Smooth muscle cell (in vitro differentiated cells): ENCODE results near the gene PKNOX2. TPM values are rescaled to one million over a fixed set of nuclear protein-coding genes. Genes with fewer than 3 reads are reported as not detected.

Experiments used
- DNase-seq: peaks from one replicate; lab custom pipeline; 2025; ENCODE audit not compliant: unreplicated experiment; lab: John Stamatoyannopoulos, UW
- H2AFZ ChIP-seq: fragments of 200-600 bp; sonication (generic); 2 replicates; pipeline ENCODE4 v1.6.0; 2016; ENCODE audit warnings: antibody characterized with exemption, low read depth, mild to moderate bottlenecking
- H3F3A ChIP-seq: fragments of 200-600 bp; sonication (generic); 2 replicates; pipeline ENCODE4 v1.6.0; 2017; ENCODE audit warnings: antibody characterized with exemption, low read depth
- H3K27ac ChIP-seq: fragments of 200-600 bp; sonication (generic); 2 replicates; pipeline ENCODE4 v1.5.1; 2016; ENCODE audit warnings: low read depth, mild to moderate bottlenecking
- H3K27me3 ChIP-seq: fragments of 200-600 bp; sonication (generic); 2 replicates; pipeline ENCODE4 v1.6.1; 2016; ENCODE audit warnings: low read depth, mild to moderate bottlenecking
- H3K36me3 ChIP-seq: fragments of 200-600 bp; sonication (generic); 2 replicates; pipeline ENCODE4 v1.5.1; 2016; ENCODE audit warnings: low read depth
- H3K4me1 ChIP-seq: fragments of 200-600 bp; sonication (generic); 2 replicates; pipeline ENCODE4 v1.5.1; 2016; ENCODE audit warnings: low read depth
- H3K4me2 ChIP-seq: fragments of 200-600 bp; sonication (generic); 2 replicates; pipeline ENCODE4 v1.6.0; 2016; ENCODE audit warnings: mild to moderate bottlenecking
- H3K4me3 ChIP-seq: fragments of 200-600 bp; sonication (generic); 2 replicates; pipeline ENCODE4 v1.5.1; 2016; ENCODE audit warnings: mild to moderate bottlenecking
- H3K79me2 ChIP-seq: fragments of 200-600 bp; sonication (generic); 2 replicates; pipeline ENCODE4 v1.6.0; 2016; ENCODE audit warnings: low read depth, mild to moderate bottlenecking
- H3K9ac ChIP-seq: fragments of 200-600 bp; sonication (generic); 2 replicates; pipeline ENCODE4 v1.6.0; 2016; ENCODE audit warnings: low read depth
- H3K9me3 ChIP-seq: fragments of 200-600 bp; sonication (generic); replicated peaks from 2 replicates; pipeline ENCODE4 v1.5.1; 2016; ENCODE audit warnings: low read depth
- H4K20me1 ChIP-seq: fragments of 200-600 bp; sonication (generic); 2 replicates; pipeline ENCODE4 v1.6.0; 2016; ENCODE audit warnings: low read depth
- WGBS: methylation state at CpG from one replicate; pipeline ENCODE4 v1.1.7; 2016; ENCODE audit warnings: low lambda C conversion rate; 5-methylcytosine and 5-hydroxymethylcytosine counted together
- polyA plus RNA-seq: library from polyadenylated mRNA; unstranded; fragments of >200 nt; fragmentation: Nextera tagmentation; extraction: Ambion mirVana; gene quantifications from 2 replicates; pipeline ENCODE4 v1.2.1, GENCODE V29; 2016
- total RNA-seq: library from RNA; depleted of rRNA; stranded (reverse); fragments of >200 nt; gene quantifications from 2 replicates; pipeline ENCODE4 v1.2.3, GENCODE V29; 2014
- TF ChIP-seq, protein P1 (sequence below): fragments of 200-600 bp; sonication (generic); IDR thresholded peaks from 2 replicates; pipeline ENCODE4 v1.5.1; 2017; ENCODE audit warnings: borderline replicate concordance, mild to moderate bottlenecking, antibody characterized with exemption; ENCODE audit not compliant: insufficient read depth, poor library complexity, severe bottlenecking

Gene PKNOX2
- total and polyA plus RNA-seq, 2 experiments from 2014 or later: 7.2 to 7.9 TPM

DNA sequence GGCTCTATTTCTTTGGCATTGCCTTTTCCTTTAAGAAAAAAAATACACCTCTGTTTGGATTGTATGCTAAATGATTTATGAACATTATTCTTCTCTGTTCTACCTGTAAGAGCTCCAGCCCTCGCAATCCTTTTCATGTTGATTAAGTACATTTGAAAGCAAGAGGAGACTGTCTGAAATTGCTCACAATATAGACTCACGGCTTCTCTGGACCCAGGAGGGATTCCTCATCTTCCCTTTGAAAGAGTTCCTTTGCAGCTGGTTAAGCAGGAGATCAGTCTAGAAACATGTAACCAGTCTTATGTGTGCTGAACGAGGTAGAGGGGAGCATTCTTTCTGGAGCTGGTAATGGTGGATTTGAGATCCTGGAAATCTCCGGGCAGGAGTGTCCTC is 47.4 kb downstream of the PKNOX2 start:
- H3K27ac ChIP-seq: no peak overlapping the region
- H3K9me3 ChIP-seq: no peaks in the 10 kb centered on the region
- H3K4me2 ChIP-seq: peak overlapping the region; percentile 19
- peaks cover 7% of the 10 kb centered on the region for H3K79me2 ChIP-seq
- peaks cover 10% of the 10 kb centered on the region for H4K20me1 ChIP-seq
- H3K4me3 ChIP-seq: no peak overlapping the region
- TF ChIP-seq, protein P1, sequence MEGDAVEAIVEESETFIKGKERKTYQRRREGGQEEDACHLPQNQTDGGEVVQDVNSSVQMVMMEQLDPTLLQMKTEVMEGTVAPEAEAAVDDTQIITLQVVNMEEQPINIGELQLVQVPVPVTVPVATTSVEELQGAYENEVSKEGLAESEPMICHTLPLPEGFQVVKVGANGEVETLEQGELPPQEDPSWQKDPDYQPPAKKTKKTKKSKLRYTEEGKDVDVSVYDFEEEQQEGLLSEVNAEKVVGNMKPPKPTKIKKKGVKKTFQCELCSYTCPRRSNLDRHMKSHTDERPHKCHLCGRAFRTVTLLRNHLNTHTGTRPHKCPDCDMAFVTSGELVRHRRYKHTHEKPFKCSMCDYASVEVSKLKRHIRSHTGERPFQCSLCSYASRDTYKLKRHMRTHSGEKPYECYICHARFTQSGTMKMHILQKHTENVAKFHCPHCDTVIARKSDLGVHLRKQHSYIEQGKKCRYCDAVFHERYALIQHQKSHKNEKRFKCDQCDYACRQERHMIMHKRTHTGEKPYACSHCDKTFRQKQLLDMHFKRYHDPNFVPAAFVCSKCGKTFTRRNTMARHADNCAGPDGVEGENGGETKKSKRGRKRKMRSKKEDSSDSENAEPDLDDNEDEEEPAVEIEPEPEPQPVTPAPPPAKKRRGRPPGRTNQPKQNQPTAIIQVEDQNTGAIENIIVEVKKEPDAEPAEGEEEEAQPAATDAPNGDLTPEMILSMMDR: no peak
- H2AFZ ChIP-seq: no peak overlapping the region
- no peak overlapping the region for H3K9ac ChIP-seq
- DNase-seq: no peak
- no peaks in the 10 kb centered on the region for H3F3A ChIP-seq
- WGBS: 84% methylated on average over 4 of the region's 4 CpGs
- H3K36me3 ChIP-seq: no peaks in the 10 kb centered on the region
- no peaks in the 10 kb centered on the region for H3K27me3 ChIP-seq
- peaks cover 43% of the 10 kb centered on the region for H3K4me1 ChIP-seq

DNA sequence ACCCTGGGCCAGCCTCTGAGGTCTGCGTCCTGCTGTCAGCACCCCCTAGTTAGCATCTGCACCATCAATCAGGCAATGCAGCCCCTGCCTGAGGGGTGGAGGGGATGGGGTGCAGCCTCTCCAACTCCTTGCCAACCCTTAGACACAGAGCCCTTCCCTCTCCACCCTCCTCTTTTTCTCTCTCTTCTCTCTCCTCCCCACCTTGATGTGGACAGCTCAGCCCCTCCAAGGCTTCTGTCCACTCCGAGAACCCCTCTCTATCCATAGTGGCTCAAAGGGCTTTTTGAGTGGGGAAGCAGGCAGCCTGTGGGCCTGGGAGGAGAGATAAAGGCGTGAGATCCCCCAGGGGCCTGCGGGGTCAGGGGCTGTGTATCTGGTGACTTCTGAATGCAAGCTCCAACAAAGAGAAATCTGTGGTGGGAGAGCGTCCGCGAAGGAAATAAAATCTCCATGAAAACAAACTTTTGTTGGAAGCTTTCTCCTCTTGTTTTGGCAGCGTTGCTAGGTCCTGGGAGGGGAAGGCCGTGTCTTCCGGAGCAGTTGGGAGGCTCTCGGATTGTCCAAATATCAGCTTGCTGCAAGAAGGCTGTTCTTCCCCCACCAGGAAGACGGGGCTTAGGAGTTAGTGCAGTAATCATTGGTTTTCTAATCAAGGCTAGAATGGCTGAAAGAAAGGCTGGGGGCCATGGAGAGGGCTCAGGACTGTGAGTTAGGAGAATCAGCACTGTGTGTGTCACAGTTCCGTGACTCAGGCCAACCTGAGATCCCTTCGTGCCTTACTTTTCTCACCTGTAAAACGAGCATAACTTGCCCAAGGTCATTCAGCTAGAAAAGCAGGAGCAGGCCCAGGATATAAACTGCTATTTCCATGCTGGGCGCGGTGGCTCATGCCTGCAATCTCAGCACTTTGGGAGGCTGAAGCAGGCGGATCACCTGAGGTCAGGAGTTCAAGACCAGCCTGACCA is 50.3 kb downstream of the PKNOX2 start:
- H4K20me1 ChIP-seq: peaks cover 10% of the 10 kb centered on the region
- H2AFZ ChIP-seq: peak overlapping the region; percentile 36
- no peaks in the 10 kb centered on the region for H3K27me3 ChIP-seq
- no peaks in the 10 kb centered on the region for H3K36me3 ChIP-seq
- no peak overlapping the region for H3K4me3 ChIP-seq
- H3F3A ChIP-seq: no peaks in the 10 kb centered on the region
- DNase-seq: no peak
- no peak overlapping the region for H3K9ac ChIP-seq
- WGBS: 37% methylated on average over 17 of the region's 18 CpGs
- TF ChIP-seq, protein P1: no peak
- H3K4me1 ChIP-seq: peaks cover 42% of the 10 kb centered on the region
- H3K4me2 ChIP-seq: peak overlapping the region; percentile 79
- H3K27ac ChIP-seq: peak overlapping the region; percentile 75
- peaks cover 15% of the 10 kb centered on the region for H3K79me2 ChIP-seq
- no peaks in the 10 kb centered on the region for H3K9me3 ChIP-seq

DNA sequence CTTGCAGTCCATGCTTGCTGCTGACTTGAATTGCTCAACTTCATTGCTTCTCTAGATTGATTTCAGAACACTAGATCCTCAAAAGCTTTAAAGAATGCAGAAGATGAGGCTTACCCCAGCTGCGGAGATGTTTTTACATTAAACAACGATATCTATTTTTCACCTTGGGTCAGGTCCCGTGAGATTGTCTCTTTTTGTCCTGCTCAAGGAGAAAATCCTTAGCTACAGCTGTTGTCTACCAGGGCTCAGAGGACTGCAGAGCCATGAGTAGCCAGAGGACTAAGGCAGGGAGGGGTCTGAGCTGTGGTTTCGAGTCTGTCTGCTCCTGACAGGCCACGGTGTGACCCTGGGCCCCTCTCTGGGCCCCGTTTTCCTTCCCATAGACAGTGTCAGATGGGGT is 51.4 kb downstream of the PKNOX2 start:
- Histone ChIP-seq H3K79me2 (peaks cover 19% of the 10 kb centered on the region), H3K36me3 (no peaks in the 10 kb centered on the region), H3K27me3 (no peaks in the 10 kb centered on the region), H3K27ac (peak overlapping the region; percentile 75), H3K4me3 (no peak overlapping the region), H3F3A (no peaks in the 10 kb centered on the region), H4K20me1 (peaks cover 9% of the 10 kb centered on the region), H3K9me3 (no peaks in the 10 kb centered on the region), H2AFZ (no peak overlapping the region), H3K4me2 (peak overlapping the region; percentile 79), H3K4me1 (peaks cover 33% of the 10 kb centered on the region), H3K9ac (no peak overlapping the region)
- TF ChIP-seq, protein P1: no peak
- DNase-seq: no peak
- 34% methylated on average over 6 of the region's 6 CpGs for WGBS
